Activated naive CD4-positive, alpha-beta T cell treated with anti-CD3 and anti-CD28 coated beads, Interleukin-2, amount 50 U/mL, for 24 hours (primary cell): Measurements from ENCODE around the gene MICALL1.
"Not testable (repeated sequence)": the region's sequence is repeated elsewhere in the genome, so short reads cannot be mapped to it uniquely, and the experiment has no call there.

ENCODE experiments used
- H3K27ac Mint-ChIP-seq: one replicate; pipeline ENCODE4 v1.8.0; 2021; ENCODE audit warnings: mild to moderate bottlenecking, mixed read lengths
- H3K27me3 Mint-ChIP-seq: one replicate; pipeline ENCODE4 v1.8.0; 2021; ENCODE audit warnings: mixed read lengths
- H3K36me3 Mint-ChIP-seq: one replicate; pipeline ENCODE4 v1.8.0; 2021; ENCODE audit warnings: mixed read lengths
- H3K4me1 Mint-ChIP-seq: one replicate; pipeline ENCODE4 v1.8.0; 2021; ENCODE audit warnings: mixed read lengths
- H3K4me3 Mint-ChIP-seq: one replicate; pipeline ENCODE4 v1.8.0; 2021; ENCODE audit warnings: mild to moderate bottlenecking, mixed read lengths
- H3K9me3 Mint-ChIP-seq: one replicate; pipeline ENCODE4 v1.8.0; 2021; ENCODE audit warnings: mixed read lengths

The MICALL1 gene

GRCh38 chr22:37957232-37957631 lies 51.1 kb downstream of the MICALL1 start:
- no peaks in the 10 kb centered on the region for H3K9me3 Mint-ChIP-seq
- peaks cover 28% of the 10 kb centered on the region for H3K36me3 Mint-ChIP-seq
- peaks cover 2% of the 10 kb centered on the region for H3K27me3 Mint-ChIP-seq
- no peak overlapping the region for H3K4me3 Mint-ChIP-seq
- no peak overlapping the region for H3K27ac Mint-ChIP-seq
- peaks cover 46% of the 10 kb centered on the region for H3K4me1 Mint-ChIP-seq

GRCh38 chr22:37959231-37959825 lies 53.2 kb downstream of the MICALL1 start:
- Mint-ChIP-seq H3K4me1 (peaks cover 34% of the 10 kb centered on the region), H3K36me3 (peaks cover 30% of the 10 kb centered on the region), H3K4me3 (no peak overlapping the region), H3K9me3 (no peaks in the 10 kb centered on the region), H3K27ac (no peak overlapping the region), H3K27me3 (no peaks in the 10 kb centered on the region)

GRCh38 chr22:37961062-37961461 lies 55.0 kb downstream of the MICALL1 start:
- H3K9me3 Mint-ChIP-seq: no peaks in the 10 kb centered on the region
- no peak overlapping the region for H3K27ac Mint-ChIP-seq
- H3K36me3 Mint-ChIP-seq: peaks cover 34% of the 10 kb centered on the region
- H3K4me1 Mint-ChIP-seq: peaks cover 25% of the 10 kb centered on the region
- no peak overlapping the region for H3K4me3 Mint-ChIP-seq
- no peaks in the 10 kb centered on the region for H3K27me3 Mint-ChIP-seq

GRCh38 chr22:37965940-37966664 lies 60.0 kb downstream of the MICALL1 start:
- H3K27ac Mint-ChIP-seq: no peak overlapping the region
- peaks cover 23% of the 10 kb centered on the region for H3K36me3 Mint-ChIP-seq

GRCh38 chr22:37967147-37967546 lies 61.0 kb downstream of the MICALL1 start:
- Mint-ChIP-seq H3K27ac (no peak overlapping the region), H3K4me3 (no peak overlapping the region), H3K27me3 (no peaks in the 10 kb centered on the region), H3K4me1 (peaks cover 6% of the 10 kb centered on the region), H3K9me3 (no peaks in the 10 kb centered on the region), H3K36me3 (peaks cover 17% of the 10 kb centered on the region)

More at GRCh38 chr22:37965940-37966664, 60.0 kb downstream of the MICALL1 start:
- peaks cover 6% of the 10 kb centered on the region for H3K4me1 Mint-ChIP-seq
- no peaks in the 10 kb centered on the region for H3K9me3 Mint-ChIP-seq
- no peak overlapping the region for H3K4me3 Mint-ChIP-seq
- no peaks in the 10 kb centered on the region for H3K27me3 Mint-ChIP-seq

- Mint-ChIP-seq H3K4me1 (peaks cover 6% of the 10 kb centered on the region), H3K4me3 (no peak overlapping the region), H3K27ac (peak overlapping the region; percentile 4), H3K9me3 (no peaks in the 10 kb centered on the region), H3K27me3 (no peaks in the 10 kb centered on the region), H3K36me3 (peaks cover 15% of the 10 kb centered on the region)
Observed at GRCh38 chr22:37967637-37968451, 61.7 kb downstream of the MICALL1 start.

GRCh38 chr22:37968452-37969251 lies 62.6 kb downstream of the MICALL1 start:
- H3K27ac Mint-ChIP-seq: no peak overlapping the region
- peaks cover 6% of the 10 kb centered on the region for H3K4me1 Mint-ChIP-seq
- no peaks in the 10 kb centered on the region for H3K27me3 Mint-ChIP-seq
- H3K4me3 Mint-ChIP-seq: no peak overlapping the region
- no peaks in the 10 kb centered on the region for H3K9me3 Mint-ChIP-seq
- H3K36me3 Mint-ChIP-seq: peaks cover 15% of the 10 kb centered on the region

GRCh38 chr22:37970864-37971263 lies 64.8 kb downstream of the MICALL1 start:
- no peaks in the 10 kb centered on the region for H3K9me3 Mint-ChIP-seq
- no peak overlapping the region for H3K4me3 Mint-ChIP-seq
- no peaks in the 10 kb centered on the region for H3K4me1 Mint-ChIP-seq
- H3K27me3 Mint-ChIP-seq: no peaks in the 10 kb centered on the region
- H3K27ac Mint-ChIP-seq: no peak overlapping the region
- peaks cover 11% of the 10 kb centered on the region for H3K36me3 Mint-ChIP-seq

GRCh38 chr22:37971475-37972434 lies 65.7 kb downstream of the MICALL1 start:
- no peaks in the 10 kb centered on the region for H3K27me3 Mint-ChIP-seq
- no peak overlapping the region for H3K27ac Mint-ChIP-seq
- no peaks in the 10 kb centered on the region for H3K4me1 Mint-ChIP-seq
- H3K9me3 Mint-ChIP-seq: no peaks in the 10 kb centered on the region
- peaks cover 10% of the 10 kb centered on the region for H3K36me3 Mint-ChIP-seq
- H3K4me3 Mint-ChIP-seq: no peak overlapping the region

GRCh38 chr22:37972527-37972926 lies 66.4 kb downstream of the MICALL1 start:
- Mint-ChIP-seq H3K27me3 (no peaks in the 10 kb centered on the region), H3K4me1 (no peaks in the 10 kb centered on the region), H3K36me3 (peaks cover 10% of the 10 kb centered on the region), H3K9me3 (no peaks in the 10 kb centered on the region), H3K27ac (no peak overlapping the region), H3K4me3 (no peak overlapping the region)

- H3K36me3 Mint-ChIP-seq: peaks cover 7% of the 10 kb centered on the region
- no peaks in the 10 kb centered on the region for H3K27me3 Mint-ChIP-seq
- H3K9me3 Mint-ChIP-seq: no peaks in the 10 kb centered on the region
- no peaks in the 10 kb centered on the region for H3K4me1 Mint-ChIP-seq
- no peak overlapping the region for H3K27ac Mint-ChIP-seq
- H3K4me3 Mint-ChIP-seq: no peak overlapping the region
Observed at GRCh38 chr22:37973271-37974170, 67.4 kb downstream of the MICALL1 start.

GRCh38 chr22:37975153-37975552 lies 69.1 kb downstream of the MICALL1 start:
- Mint-ChIP-seq H3K36me3 (peaks cover 3% of the 10 kb centered on the region), H3K4me1 (no peaks in the 10 kb centered on the region), H3K27ac (no peak overlapping the region), H3K9me3 (no peaks in the 10 kb centered on the region), H3K27me3 (no peaks in the 10 kb centered on the region), H3K4me3 (no peak overlapping the region)

- not testable (repeated sequence) for H3K36me3 Mint-ChIP-seq, H3K27ac Mint-ChIP-seq, H3K9me3 Mint-ChIP-seq, H3K4me1 Mint-ChIP-seq, H3K27me3 Mint-ChIP-seq, H3K4me3 Mint-ChIP-seq
Observed at GRCh38 chr22:37976022-37976421, 69.9 kb downstream of the MICALL1 start.

GRCh38 chr22:37976547-37976946 lies 70.5 kb downstream of the MICALL1 start:
- H3K4me1 Mint-ChIP-seq: no peaks in the 10 kb centered on the region
- no peak overlapping the region for H3K27ac Mint-ChIP-seq
- no peak overlapping the region for H3K4me3 Mint-ChIP-seq
- H3K27me3 Mint-ChIP-seq: no peaks in the 10 kb centered on the region
- no peaks in the 10 kb centered on the region for H3K9me3 Mint-ChIP-seq
- peaks cover 3% of the 10 kb centered on the region for H3K36me3 Mint-ChIP-seq
